Astrocyte (in vitro differentiated cells and primary cell): Measurements from ENCODE around the gene SPTB. TPM values are rescaled to one million over a fixed set of nuclear protein-coding genes. Genes with fewer than 3 reads are reported as not detected.

ENCODE experiments used
- DNase-seq: peaks from one replicate; pipeline ENCODE4 v3.0.0-alpha.2; 2010; ENCODE audit warnings: low read depth
- FAIRE-seq: peaks from 2 replicates; lab custom pipeline; 2011; peaks lifted over from hg19 to GRCh38; lab: Jason Lieb, UNC
- H2AFZ ChIP-seq: 2 replicates; pipeline ENCODE4 v1.6.0; 2012; ENCODE audit warnings: low read depth, low read length, inconsistent platforms
- H3K27ac ChIP-seq: 2 replicates; pipeline ENCODE4 v1.5.1; 2011; ENCODE audit warnings: low read depth, low read length, inconsistent platforms
- H3K27me3 ChIP-seq: 2 replicates; pipeline ENCODE4 v1.6.0; 2011; ENCODE audit warnings: low read length, inconsistent platforms; ENCODE audit not compliant: insufficient read depth
- H3K36me3 ChIP-seq: 2 replicates; pipeline ENCODE4 v1.5.1; 2011; ENCODE audit warnings: low read length, inconsistent platforms; ENCODE audit not compliant: insufficient read depth
- H3K4me1 ChIP-seq: 2 replicates; pipeline ENCODE4 v1.5.1; 2011; ENCODE audit warnings: low read length, inconsistent platforms; ENCODE audit not compliant: insufficient read depth
- H3K4me2 ChIP-seq: 2 replicates; pipeline ENCODE4 v1.6.0; 2012; ENCODE audit warnings: low read length, inconsistent platforms
- H3K4me3 ChIP-seq: 2 replicates; pipeline ENCODE4 v1.5.1; 2011; ENCODE audit warnings: low read depth, mild to moderate bottlenecking, low read length, inconsistent platforms; ENCODE audit not compliant: insufficient read depth
- H3K79me2 ChIP-seq: 2 replicates; pipeline ENCODE4 v1.6.0; 2012; ENCODE audit warnings: mild to moderate bottlenecking, low read length, inconsistent platforms; ENCODE audit not compliant: insufficient read depth
- H3K9ac ChIP-seq: 2 replicates; pipeline ENCODE4 v1.6.0; 2012; ENCODE audit warnings: mild to moderate bottlenecking, low read length, inconsistent platforms
- H3K9me3 ChIP-seq: 2 replicates; pipeline ENCODE4 v1.5.1; 2012; ENCODE audit warnings: low read depth, mild to moderate bottlenecking, low read length, inconsistent platforms; ENCODE audit not compliant: insufficient read depth
- H4K20me1 ChIP-seq: 2 replicates; pipeline ENCODE4 v1.6.0; 2012; ENCODE audit warnings: low read length, inconsistent platforms; ENCODE audit not compliant: insufficient read depth
- H3K27ac Mint-ChIP-seq: one replicate; pipeline ENCODE4 v1.8.0; 2021; ENCODE audit warnings: mild to moderate bottlenecking, mixed read lengths; ENCODE audit not compliant: unreplicated experiment
- H3K27me3 Mint-ChIP-seq: one replicate; pipeline ENCODE4 v1.8.0; 2021; ENCODE audit warnings: low read depth, mixed read lengths; ENCODE audit not compliant: unreplicated experiment
- H3K36me3 Mint-ChIP-seq: one replicate; pipeline ENCODE4 v1.8.0; 2021; ENCODE audit warnings: low read depth, mixed read lengths; ENCODE audit not compliant: unreplicated experiment
- H3K4me1 Mint-ChIP-seq: one replicate; pipeline ENCODE4 v1.8.0; 2021; ENCODE audit warnings: low read depth, mixed read lengths; ENCODE audit not compliant: unreplicated experiment
- H3K4me3 Mint-ChIP-seq: one replicate; pipeline ENCODE4 v1.8.0; 2021; ENCODE audit warnings: mild to moderate bottlenecking, moderate library complexity, mixed read lengths; ENCODE audit not compliant: unreplicated experiment
- H3K9me3 Mint-ChIP-seq: one replicate; pipeline ENCODE4 v1.8.0; 2021; ENCODE audit warnings: mild to moderate bottlenecking, mixed read lengths; ENCODE audit not compliant: unreplicated experiment
- EZH2 ChIP-seq: IDR thresholded peaks from 2 replicates; pipeline ENCODE4 v1.6.1; 2012; ENCODE audit warnings: mild to moderate bottlenecking, low read length, inconsistent platforms; ENCODE audit not compliant: insufficient read depth
- total RNA-seq: library from RNA; stranded (reverse); gene quantifications from 2 replicates; pipeline ENCODE4 v1.2.1, GENCODE V29; 2021
- TF ChIP-seq, protein P1 (sequence below): IDR thresholded peaks from 2 replicates; pipeline ENCODE4 v1.5.1; 2011; ENCODE audit warnings: low read depth, mild to moderate bottlenecking, inconsistent platforms, low read length, moderate library complexity; ENCODE audit not compliant: insufficient read depth

Gene SPTB
- total RNA-seq, 1 donor from 2014 or later, result 0.32 TPM

DNA sequence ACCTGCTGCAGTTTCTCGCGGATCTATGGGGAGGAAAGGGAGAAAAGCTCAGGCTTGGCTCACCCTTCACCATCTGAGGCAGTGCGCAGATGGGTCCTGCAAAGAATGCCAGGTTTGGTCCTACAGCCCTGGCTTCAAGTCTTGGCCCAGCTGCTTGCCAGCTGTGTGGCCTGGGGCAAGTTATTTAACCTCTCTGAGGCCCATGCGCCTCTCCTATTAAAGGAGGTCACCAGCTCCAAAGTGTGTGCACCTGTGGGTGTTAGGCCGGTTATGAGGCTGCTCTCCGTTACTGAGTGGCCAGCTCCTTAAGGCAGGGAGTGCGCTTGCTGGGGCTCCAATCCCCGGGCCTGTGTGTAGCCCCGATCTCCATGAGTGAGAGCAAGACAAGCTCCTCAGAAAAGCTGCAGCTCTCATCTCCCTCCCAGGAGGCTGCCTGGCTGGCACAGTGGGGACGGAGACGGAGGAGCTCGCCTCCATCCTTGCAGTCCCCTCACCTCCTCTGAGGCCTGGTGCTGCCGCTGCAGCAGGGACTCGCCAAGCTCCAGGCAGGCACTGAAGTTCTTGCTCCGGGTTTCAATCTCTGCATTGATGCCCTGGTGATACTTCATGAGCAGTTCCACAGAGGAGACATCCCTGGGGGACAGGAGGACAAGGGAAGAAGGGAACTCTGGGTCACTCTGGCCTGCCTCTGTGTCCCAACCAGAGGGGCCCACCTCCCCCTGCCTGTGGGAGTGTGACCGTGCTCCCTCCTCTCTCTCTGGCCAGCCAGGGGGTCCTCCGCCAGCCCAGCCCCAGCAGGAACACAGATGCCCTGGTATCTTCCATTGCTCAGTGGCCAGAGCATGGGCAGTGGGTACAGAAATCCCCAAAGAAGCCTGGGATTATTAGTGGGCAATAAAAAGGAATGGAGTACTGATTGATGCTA lies 110.3 kb downstream of the SPTB start:
- FAIRE-seq (no peak), DNase-seq (no peak)
- no peak overlapping the region for H3K27ac ChIP-seq
- peaks cover 4% of the 10 kb centered on the region for H3K36me3 Mint-ChIP-seq
- H3K4me1 ChIP-seq, result peaks cover 4% of the 10 kb centered on the region
- H3K4me3 Mint-ChIP-seq, result no peak overlapping the region
- H3K9me3 Mint-ChIP-seq, result no peaks in the 10 kb centered on the region
- no peak overlapping the region for H3K9ac ChIP-seq
- H3K27me3 Mint-ChIP-seq, result peaks cover 21% of the 10 kb centered on the region
- H2AFZ ChIP-seq, result no peak overlapping the region
- peaks cover 9% of the 10 kb centered on the region for H3K9me3 ChIP-seq
- H3K4me2 ChIP-seq, result no peak overlapping the region
- no peaks in the 10 kb centered on the region for H3K27me3 ChIP-seq
- no peak overlapping the region for H3K4me3 ChIP-seq
- no peaks in the 10 kb centered on the region for H4K20me1 ChIP-seq
- H3K36me3 ChIP-seq, result no peaks in the 10 kb centered on the region
- peaks cover 5% of the 10 kb centered on the region for H3K4me1 Mint-ChIP-seq
- no peaks in the 10 kb centered on the region for H3K79me2 ChIP-seq
- TF ChIP-seq EZH2, result no peak
- TF ChIP-seq, protein P1, sequence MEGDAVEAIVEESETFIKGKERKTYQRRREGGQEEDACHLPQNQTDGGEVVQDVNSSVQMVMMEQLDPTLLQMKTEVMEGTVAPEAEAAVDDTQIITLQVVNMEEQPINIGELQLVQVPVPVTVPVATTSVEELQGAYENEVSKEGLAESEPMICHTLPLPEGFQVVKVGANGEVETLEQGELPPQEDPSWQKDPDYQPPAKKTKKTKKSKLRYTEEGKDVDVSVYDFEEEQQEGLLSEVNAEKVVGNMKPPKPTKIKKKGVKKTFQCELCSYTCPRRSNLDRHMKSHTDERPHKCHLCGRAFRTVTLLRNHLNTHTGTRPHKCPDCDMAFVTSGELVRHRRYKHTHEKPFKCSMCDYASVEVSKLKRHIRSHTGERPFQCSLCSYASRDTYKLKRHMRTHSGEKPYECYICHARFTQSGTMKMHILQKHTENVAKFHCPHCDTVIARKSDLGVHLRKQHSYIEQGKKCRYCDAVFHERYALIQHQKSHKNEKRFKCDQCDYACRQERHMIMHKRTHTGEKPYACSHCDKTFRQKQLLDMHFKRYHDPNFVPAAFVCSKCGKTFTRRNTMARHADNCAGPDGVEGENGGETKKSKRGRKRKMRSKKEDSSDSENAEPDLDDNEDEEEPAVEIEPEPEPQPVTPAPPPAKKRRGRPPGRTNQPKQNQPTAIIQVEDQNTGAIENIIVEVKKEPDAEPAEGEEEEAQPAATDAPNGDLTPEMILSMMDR, result no peak
- no peak overlapping the region for H3K27ac Mint-ChIP-seq

DNA sequence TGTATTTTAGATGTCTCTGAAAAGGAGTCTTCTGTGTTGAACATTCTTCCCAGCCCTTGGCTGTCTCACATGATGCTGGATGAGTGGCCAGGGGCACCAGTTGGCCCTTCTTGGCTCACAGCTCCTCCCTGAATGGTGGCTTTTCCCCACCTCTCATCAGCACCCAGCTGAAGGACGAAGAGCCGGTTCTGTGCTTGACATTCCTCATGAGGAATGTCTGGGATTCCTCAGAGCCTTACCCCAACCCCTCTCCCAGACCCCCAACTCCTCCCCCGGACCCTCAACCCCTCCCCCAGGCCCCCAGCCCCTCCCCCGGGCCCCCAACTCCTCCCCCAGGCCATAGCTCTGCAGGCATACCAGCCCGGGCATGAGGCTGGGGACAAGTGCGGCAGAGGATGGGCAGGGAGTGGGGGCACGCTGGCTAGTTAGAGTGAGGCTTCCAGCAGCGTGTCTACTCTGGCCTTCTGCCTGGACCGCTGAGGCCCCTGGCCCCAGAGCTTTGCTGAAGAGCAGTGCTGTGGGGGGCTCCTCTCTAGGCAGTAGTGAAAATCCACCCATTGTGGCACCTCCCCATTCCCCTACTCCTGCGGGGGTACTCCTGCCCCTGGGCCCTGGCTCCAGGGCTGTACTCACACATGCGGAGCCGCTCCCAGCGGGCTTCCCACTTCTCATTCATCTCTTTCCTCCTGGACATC lies 111.2 kb downstream of the SPTB start:
- Histone ChIP-seq H2AFZ (no peak overlapping the region), H4K20me1 (no peaks in the 10 kb centered on the region), H3K9ac (no peak overlapping the region), H3K9me3 (peaks cover 4% of the 10 kb centered on the region), H3K36me3 (no peaks in the 10 kb centered on the region), H3K4me2 (no peak overlapping the region), H3K27me3 (no peaks in the 10 kb centered on the region), H3K4me3 (no peak overlapping the region), H3K79me2 (no peaks in the 10 kb centered on the region), H3K27ac (no peak overlapping the region), H3K4me1 (peaks cover 12% of the 10 kb centered on the region)
- DNase-seq (no peak), FAIRE-seq (no peak)
- Mint-ChIP-seq H3K4me3 (no peak overlapping the region), H3K27ac (no peak overlapping the region), H3K9me3 (no peaks in the 10 kb centered on the region), H3K4me1 (peaks cover 12% of the 10 kb centered on the region), H3K27me3 (peaks cover 21% of the 10 kb centered on the region), H3K36me3 (peaks cover 4% of the 10 kb centered on the region)
- no peak for TF ChIP-seq EZH2
- TF ChIP-seq, protein P1, result no peak
